CD4-positive, alpha-beta T cell treated with Interferon alpha-2 for 1 hour (primary cell): ENCODE results near the gene COX6A1.
"Not testable (repeated sequence)": the region's sequence is repeated elsewhere in the genome, so short reads cannot be mapped to it uniquely, and the experiment has no call there.

Experiments
- DNase-seq, 2 donors: peaks; one replicate each; pipeline ENCODE4 v3.0.0-alpha.2; 2020 to 2022

Gene COX6A1

GRCh38 chr12:120468325-120468820, 30.5 kb downstream of the COX6A1 start:
- peak; percentile 6 to 36 for DNase-seq

DNA sequence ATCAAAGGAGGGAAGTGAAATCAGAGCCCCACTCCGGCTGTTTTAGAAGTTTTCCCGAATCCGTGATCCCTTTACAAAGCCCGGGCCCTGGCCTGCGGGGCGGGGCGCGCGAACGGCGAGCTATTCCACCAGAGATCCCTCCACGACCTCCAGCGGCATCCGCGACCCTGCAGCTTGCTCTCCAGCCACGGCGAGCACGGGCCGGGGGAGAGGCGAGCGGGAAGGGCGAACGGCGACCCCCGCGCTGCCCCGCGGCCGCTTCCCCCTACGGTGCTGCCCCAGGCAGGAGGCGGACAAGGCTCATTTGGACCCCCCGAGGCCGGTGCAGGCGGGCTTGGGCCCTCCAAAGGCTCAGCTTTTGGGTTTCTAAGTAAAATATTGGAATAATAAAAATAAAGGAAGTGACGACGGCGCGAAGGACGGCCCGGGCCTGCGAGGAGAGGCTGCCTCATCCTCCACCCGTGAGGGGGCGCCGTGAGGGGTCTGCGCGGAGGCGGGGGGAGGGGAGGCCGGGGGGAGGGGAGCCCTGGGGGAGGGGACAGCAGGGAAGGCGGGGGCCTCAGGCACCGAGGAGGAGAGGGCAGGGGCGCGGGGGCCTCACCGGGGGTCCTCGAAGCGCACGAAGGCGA, 31.0 kb downstream of the COX6A1 start:
- DNase-seq: peak; percentile 46 to 63

DNA sequence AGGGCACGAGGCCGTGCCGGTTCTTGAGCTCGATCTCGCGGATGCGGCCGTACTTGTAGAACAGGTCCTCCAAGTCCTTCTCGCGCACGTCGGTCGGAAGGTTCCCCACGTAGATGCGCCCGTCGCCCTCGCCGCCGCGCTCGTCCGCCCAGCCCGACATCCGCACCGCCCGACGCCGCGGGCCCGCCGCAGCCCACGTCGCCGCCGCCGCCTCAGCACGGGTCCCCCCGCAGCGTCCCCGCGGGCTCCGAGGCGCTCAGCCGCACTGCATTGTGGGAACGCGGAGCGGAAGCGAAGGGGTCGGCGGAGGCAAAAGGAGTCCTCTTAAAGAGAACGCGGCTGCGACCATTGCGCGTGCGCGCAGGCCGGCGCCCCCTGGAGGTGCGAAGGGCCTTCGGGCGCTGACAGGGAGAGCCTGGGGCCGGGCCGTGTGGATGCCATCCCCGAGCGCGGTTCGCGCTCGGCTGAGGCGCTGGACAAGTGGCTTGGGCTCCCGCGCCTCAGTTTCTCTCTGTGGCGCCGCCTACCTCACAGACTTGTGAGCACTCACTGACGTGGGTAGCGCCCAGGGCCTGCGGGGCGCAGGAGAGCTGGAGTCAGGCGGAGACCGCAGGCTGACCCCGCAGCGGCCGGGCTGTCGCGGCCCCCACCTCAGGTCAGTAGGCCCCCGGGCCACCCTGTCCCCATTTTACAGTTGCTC, 31.7 kb downstream of the COX6A1 start, which contains the start of gene SRSF9:
Gene SRSF9, minus strand, starts transcription at position 299 of the 700 bp plus-strand sequence. Its CDS starts 139 bp downstream, at position 160.
- DNase-seq: peak; percentile 97 to 98

DNA sequence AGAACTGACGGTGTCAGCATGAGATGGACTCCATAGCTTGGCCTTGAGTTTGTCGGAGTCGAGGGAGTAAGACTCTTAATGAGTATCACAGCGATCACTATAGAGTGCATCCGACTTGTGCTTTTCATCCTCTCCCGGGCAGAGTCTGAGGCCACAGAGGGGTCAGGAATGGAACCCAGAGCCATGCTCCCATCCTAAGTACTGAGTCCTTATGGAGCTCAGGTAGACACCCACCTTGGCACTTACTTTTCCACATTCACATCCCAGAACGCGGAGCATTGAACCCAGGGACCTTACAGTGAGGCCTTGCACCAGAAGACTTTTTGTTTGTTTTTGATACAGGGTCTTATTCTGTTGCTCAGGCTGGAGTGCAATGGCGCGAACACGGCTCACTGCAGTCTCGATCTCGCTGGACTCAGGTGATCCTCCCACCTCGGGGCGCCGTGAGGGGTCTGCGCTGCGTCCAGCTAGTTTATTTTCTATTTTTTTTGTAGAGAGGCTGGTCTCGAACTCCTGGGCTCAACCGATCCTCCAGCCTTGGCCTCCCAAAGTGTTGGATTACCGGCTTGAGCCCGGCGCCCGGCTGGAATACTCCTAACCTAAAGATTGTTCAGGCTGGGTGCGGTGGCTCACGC, 32.4 kb downstream of the COX6A1 start:
- DNase-seq: no peak

- DNase-seq: no peak
Measured at GRCh38 chr12:120472521-120472920, 34.6 kb downstream of the COX6A1 start.

- no peak for DNase-seq
Measured at GRCh38 chr12:120473807-120474615, 36.1 kb downstream of the COX6A1 start.

GRCh38 chr12:120474616-120474960, 36.7 kb downstream of the COX6A1 start:
- DNase-seq: no peak

DNA sequence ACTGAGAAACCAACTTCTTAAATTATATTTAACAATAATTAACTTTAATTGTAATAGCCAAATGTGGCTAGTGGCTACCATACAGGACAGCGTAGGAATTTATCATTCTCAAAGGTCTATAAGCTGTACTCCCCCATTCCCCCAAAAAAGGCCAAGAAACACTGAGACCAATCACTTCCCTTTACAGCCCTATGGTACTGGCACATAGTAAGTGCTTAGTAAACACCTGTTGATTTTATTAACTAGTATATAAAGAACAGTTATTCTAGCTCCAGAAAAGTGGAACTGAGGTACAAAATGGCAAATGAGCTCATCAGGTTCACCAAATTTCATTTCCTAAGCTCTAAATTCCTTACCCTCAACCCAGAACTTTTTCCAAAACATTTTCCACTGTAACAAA, 37.7 kb downstream of the COX6A1 start:
- no peak for DNase-seq

DNA sequence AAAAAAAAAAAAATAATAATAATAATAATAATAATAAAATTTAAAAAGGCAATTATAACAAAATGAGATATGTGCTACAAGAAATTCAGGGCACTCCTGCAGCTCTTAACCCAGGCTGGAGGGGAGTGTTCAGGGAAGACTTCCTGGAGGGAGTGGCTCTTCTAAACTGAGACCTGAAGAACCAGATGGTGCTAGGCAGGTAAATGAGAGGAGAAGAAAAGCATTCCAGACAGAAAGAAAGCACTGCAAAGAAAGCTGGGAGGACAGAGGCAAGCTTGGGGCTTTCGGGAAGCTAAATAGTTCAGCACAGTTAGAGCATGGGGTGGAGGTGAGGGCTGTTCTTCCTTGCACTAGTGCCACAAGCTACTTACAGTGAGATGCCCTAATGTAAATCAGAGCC, 41.5 kb downstream of the COX6A1 start:
- DNase-seq: no peak

DNA sequence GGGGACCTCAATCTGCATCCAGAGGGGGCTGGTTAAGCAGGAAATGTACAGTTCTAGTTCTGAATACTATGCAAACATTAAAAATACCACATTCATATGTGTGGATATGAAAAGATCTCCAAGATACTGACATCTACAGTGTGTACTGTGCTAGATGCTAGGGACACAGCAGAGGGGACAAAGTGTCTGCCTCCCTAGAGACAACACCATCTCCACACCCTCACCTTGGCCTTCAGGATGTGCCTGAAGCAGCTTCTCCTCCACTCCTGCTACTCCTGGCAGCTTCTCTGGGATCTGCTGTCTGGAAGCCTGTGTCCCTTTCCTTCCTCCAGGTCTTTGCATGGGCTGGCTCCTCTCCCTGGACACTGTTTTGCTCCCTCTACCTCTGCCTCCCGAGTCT, 42.3 kb downstream of the COX6A1 start:
- DNase-seq: no peak

- DNase-seq: peak in 1 of 2 donors; percentile 52
Measured at GRCh38 chr12:120481022-120481767, 43.3 kb downstream of the COX6A1 start.

DNA sequence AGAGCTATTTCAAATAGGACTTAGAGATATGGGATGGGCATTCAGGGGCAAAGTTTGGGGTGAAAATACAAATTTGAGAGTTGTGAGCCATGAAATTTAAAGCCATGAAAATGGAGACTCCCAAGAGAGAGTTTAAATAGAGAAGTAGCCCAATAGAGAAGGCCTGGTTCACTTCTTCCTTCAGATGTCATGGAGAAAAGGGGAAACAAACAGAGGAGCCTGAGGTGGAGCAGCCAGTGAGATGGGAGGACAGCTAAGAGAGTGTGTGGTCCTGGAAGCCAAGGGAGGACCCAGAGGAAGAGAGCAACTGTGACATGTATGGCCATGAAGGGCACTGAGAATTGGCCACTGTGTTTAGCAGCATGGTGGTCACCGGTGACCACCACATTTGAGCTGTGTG, 45.7 kb downstream of the COX6A1 start:
- DNase-seq: no peak

- DNase-seq: no peak
Measured at GRCh38 chr12:120485961-120486881, 48.3 kb downstream of the COX6A1 start.

DNA sequence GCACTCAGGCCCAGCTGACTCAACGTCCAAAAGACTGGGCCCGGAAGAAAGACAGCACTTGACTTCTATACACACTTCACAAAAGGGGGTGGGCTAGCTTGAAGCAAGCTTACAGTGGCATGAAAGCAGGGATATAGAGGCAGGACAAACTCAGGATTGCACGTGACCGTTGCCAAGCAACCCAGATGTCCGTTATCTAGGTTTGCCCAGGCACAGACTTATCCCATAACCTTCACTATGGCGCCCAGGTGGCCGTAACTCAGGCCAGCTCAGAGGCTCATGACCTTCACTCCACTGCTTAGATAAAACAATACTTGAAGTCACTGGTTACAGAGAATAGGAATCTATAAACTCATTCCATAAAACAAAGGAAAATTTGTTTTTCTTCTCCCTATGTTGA, 49.6 kb downstream of the COX6A1 start:
- DNase-seq: not testable (repeated sequence)

GRCh38 chr12:120488057-120488640, 50.2 kb downstream of the COX6A1 start:
- no peak for DNase-seq

DNA sequence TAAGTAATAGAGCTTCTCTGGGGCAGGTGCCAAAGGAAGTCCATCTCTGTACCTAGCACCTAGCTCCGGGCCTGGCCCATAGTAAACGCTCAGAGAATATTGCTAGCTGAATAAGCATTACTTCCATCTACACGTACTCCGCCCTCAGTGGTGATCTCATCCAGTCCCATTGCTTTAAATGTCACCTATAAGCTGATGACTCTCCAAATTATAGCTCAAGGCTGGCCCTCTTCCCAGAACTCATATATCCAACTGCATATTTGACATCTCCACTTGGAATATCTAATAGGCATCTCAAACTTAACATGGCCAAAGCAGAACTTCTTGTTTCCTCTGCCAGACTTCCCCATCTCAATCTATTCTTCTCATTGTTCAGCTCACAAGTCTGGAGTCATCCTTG, 51.1 kb downstream of the COX6A1 start:
- DNase-seq: no peak

DNA sequence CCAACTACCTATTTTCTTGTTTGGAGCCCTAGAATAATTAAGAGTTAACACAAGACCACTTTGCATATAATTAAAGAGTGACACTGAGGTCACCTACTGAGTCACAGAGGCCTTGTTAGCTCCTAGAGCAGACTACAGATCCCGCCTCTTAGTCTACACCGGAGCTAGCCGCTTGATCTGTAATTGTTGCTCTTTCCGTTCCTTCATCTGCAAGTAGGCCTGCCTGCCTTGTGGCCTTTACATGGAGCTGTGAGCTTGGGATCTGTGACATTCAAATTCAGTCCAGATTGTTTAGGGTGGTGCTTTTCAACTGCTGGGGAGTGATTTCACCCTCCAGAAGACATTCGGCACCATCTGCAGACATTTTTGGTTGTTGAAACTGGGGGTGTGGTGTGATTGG, 52.4 kb downstream of the COX6A1 start:
- DNase-seq: no peak
